DOHH2 (cell line): ENCODE measurements around the gene ARRB1.

Source experiments
- H3F3A ChIP-seq: fragments of 200-600 bp; sonication (generic), shearing (Covaris generic); 2 replicates; pipeline ENCODE4 v1.6.0; 2016; ENCODE audit warnings: antibody characterized with exemption, mild to moderate bottlenecking; ENCODE audit not compliant: control insufficient read depth, insufficient read depth
- H3K27ac ChIP-seq: fragments of 200-600 bp; sonication (generic); 2 replicates; pipeline ENCODE4 v1.5.1; 2014; ENCODE audit warnings: low read depth, mild to moderate bottlenecking, low read length, moderate library complexity
- H3K27me3 ChIP-seq: fragments of 200-600 bp; sonication (generic); 2 replicates; pipeline ENCODE4 v1.6.1; 2014; ENCODE audit warnings: mild to moderate bottlenecking, low read length, mixed read lengths; ENCODE audit not compliant: control insufficient read depth
- H3K36me3 ChIP-seq: fragments of 200-600 bp; sonication (generic); 2 replicates; pipeline ENCODE4 v1.6.1; 2014; ENCODE audit warnings: mild to moderate bottlenecking, low read length, moderate library complexity, mixed read lengths; ENCODE audit not compliant: control insufficient read depth
- H3K4me1 ChIP-seq: fragments of 200-600 bp; sonication (generic); 2 replicates; pipeline ENCODE4 v1.6.1; 2014; ENCODE audit warnings: mild to moderate bottlenecking, low read length, mixed read lengths; ENCODE audit not compliant: control insufficient read depth
- H3K4me2 ChIP-seq: fragments of 200-600 bp; sonication (generic); 2 replicates; pipeline ENCODE4 v1.6.0; 2014; ENCODE audit warnings: mild to moderate bottlenecking, low read length, moderate library complexity
- H3K4me3 ChIP-seq: fragments of 200-600 bp; sonication (generic); 2 replicates; pipeline ENCODE4 v1.5.1; 2014; ENCODE audit warnings: mild to moderate bottlenecking, low read length, mixed read lengths
- H3K79me2 ChIP-seq: fragments of 200-600 bp; sonication (generic); 2 replicates; pipeline ENCODE4 v1.6.1; 2014; ENCODE audit warnings: mild to moderate bottlenecking, low read length, mixed read lengths; ENCODE audit not compliant: control insufficient read depth
- H3K9me2 ChIP-seq: fragments of 200-600 bp; sonication (generic); replicated peaks from 2 replicates; pipeline ENCODE4 v1.6.1; 2014; ENCODE audit warnings: mild to moderate bottlenecking, low read length, mixed read lengths; ENCODE audit not compliant: control insufficient read depth
- H3K9me3 ChIP-seq: fragments of 200-600 bp; sonication (generic); 2 replicates; pipeline ENCODE4 v1.6.1; 2014; ENCODE audit warnings: antibody characterized with exemption, low read length, mixed read lengths; ENCODE audit not compliant: control insufficient read depth, insufficient read depth
- H4K20me1 ChIP-seq: fragments of 200-600 bp; sonication (generic); 2 replicates; pipeline ENCODE4 v1.6.0; 2014; ENCODE audit warnings: low read depth, mild to moderate bottlenecking, antibody characterized with exemption, low read length, moderate library complexity; ENCODE audit not compliant: control insufficient read depth, insufficient read depth
- CTCF ChIP-seq: fragments of 200-600 bp; sonication (generic); IDR thresholded peaks from one replicate; pipeline ENCODE4 v1.5.1; 2014; ENCODE audit warnings: antibody characterized with exemption, mild to moderate bottlenecking, low read depth, low read length; ENCODE audit not compliant: poor library complexity, severe bottlenecking
- EZH2phosphoT487 ChIP-seq: fragments of 200-600 bp; sonication (generic); IDR thresholded peaks from 2 replicates; pipeline ENCODE4 v1.6.1; 2017; ENCODE audit warnings: borderline replicate concordance, mild to moderate bottlenecking, antibody characterized with exemption, low read length, moderate library complexity, mixed read lengths

ARRB1 gene

GRCh38 chr11:75298191-75298975 lies 53.1 kb downstream of the ARRB1 start:
- H3K27ac ChIP-seq: no peak overlapping the region
- no peaks in the 10 kb centered on the region for H3F3A ChIP-seq
- no peaks in the 10 kb centered on the region for H3K9me3 ChIP-seq
- H3K4me3 ChIP-seq: no peak overlapping the region
- no peak overlapping the region for H3K4me2 ChIP-seq
- no peaks in the 10 kb centered on the region for H3K4me1 ChIP-seq
- H3K27me3 ChIP-seq: no peaks in the 10 kb centered on the region; the same call in 1 of the 2 replicates
- H3K36me3 ChIP-seq: no peaks in the 10 kb centered on the region
- no peaks in the 10 kb centered on the region for H4K20me1 ChIP-seq
- no peaks in the 10 kb centered on the region for H3K79me2 ChIP-seq
- TF ChIP-seq EZH2phosphoT487 (no peak), CTCF (no peak)
- no peaks in the 10 kb centered on the region for H3K9me2 ChIP-seq

DNA sequence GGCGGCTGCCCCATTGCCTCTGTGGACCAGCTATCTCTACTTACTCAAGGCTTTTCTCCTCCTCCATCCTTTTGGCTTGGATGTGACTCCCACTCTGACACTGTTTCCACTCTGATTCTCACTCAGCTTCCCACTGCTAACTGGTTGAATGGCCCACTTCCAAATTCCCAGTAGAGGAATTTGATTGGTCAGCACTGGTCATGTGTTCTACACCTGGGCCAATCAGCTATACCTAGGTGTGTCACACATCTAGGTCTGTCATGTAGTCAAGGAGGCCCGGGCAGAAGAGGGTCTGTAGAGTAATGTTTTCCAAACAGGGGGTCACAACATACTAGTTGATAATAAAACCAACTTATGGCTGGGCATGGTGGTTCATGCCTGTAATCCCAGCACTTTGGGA lies 57.6 kb downstream of the ARRB1 start:
- Histone ChIP-seq H3K9me2 (no peaks in the 10 kb centered on the region), H3K27ac (no peak overlapping the region), H4K20me1 (no peaks in the 10 kb centered on the region), H3K4me3 (no peak overlapping the region), H3F3A (no peaks in the 10 kb centered on the region), H3K27me3 (peaks cover 6% of the 10 kb centered on the region), H3K36me3 (no peaks in the 10 kb centered on the region), H3K4me2 (no peak overlapping the region), H3K4me1 (no peaks in the 10 kb centered on the region), H3K9me3 (no peaks in the 10 kb centered on the region), H3K79me2 (no peaks in the 10 kb centered on the region)
- no peak for TF ChIP-seq CTCF
- no peak for TF ChIP-seq EZH2phosphoT487

GRCh38 chr11:75292943-75293342 lies 58.5 kb downstream of the ARRB1 start:
- Histone ChIP-seq H3K9me2 (no peaks in the 10 kb centered on the region), H4K20me1 (no peaks in the 10 kb centered on the region), H3F3A (no peaks in the 10 kb centered on the region), H3K79me2 (no peaks in the 10 kb centered on the region), H3K27ac (no peak overlapping the region), H3K4me1 (no peaks in the 10 kb centered on the region), H3K9me3 (no peaks in the 10 kb centered on the region), H3K4me3 (no peak overlapping the region), H3K36me3 (no peaks in the 10 kb centered on the region), H3K4me2 (no peak overlapping the region), H3K27me3 (peaks cover 6% of the 10 kb centered on the region)
- TF ChIP-seq EZH2phosphoT487: no peak
- no peak for TF ChIP-seq CTCF
